Stomach (tissue), 4 donors: ENCODE measurements around the gene FAM83F.

Experiments used
- CTCF ChIP-seq, 7 experiments: fragments of 450-650 bp in 4 of 7; fragments of 200-600 bp in 3 of 7; sonication (generic) in 3 of 7; IDR thresholded peaks; one replicate each; pipeline ENCODE4 v1.5.1; 2016 to 2019; ENCODE audit warnings: antibody characterized with exemption in 7 of 7, control low read depth in 2 of 7, mild to moderate bottlenecking in 1 of 7
- EP300 ChIP-seq: sonication (generic); formaldehyde crosslinking; IDR thresholded peaks from one replicate; pipeline ENCODE4 v1.6.1; 2017; ENCODE audit warnings: antibody characterized with exemption
- POLR2A ChIP-seq, 4 donors: fragments of 450-650 bp; IDR thresholded peaks; one replicate each; pipeline ENCODE4 v1.6.1; 2016; ENCODE audit warnings: antibody characterized with exemption in 4 of 4, control low read depth in 2 of 4, mild to moderate bottlenecking in 1 of 4, moderate library complexity in 1 of 4
- POLR2AphosphoS5 ChIP-seq, 3 donors: sonication (generic); formaldehyde crosslinking; IDR thresholded peaks; one replicate each; pipeline ENCODE4 v1.6.1; 2016; ENCODE audit warnings: antibody characterized with exemption in 3 of 3

DNA sequence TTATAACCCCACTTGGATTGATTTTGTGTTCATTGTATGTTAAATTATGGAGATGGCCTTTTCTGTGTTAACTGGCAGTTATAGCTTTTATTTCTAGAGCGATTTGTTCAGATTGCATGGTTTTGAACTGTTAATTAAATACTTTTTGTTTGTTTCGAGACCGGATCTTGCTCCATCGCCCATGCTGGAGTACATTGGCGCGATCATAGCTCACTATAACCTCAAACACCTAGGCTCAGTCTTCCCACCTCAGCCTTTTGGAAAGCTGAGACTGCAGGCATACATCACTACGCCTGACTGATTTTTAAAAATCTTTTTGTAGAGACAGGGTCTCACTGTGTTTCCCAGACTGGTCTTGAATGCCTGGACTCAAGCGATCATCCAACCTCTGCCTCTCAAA is 77.0 kb downstream of the FAM83F start:
- TF ChIP-seq EP300 (no peak), POLR2A (IDR thresholded peaks at IDR 0.05) (no peak), CTCF (IDR thresholded peaks at IDR 0.05) (no peak), POLR2AphosphoS5 (IDR thresholded peaks at IDR 0.05) (no peak)
